Measurements from ENCODE around the gene PLS3.

Gene PLS3

GRCh38 chrX:115652221-115652620 is 91.2 kb downstream of the PLS3 start:
- H3K4me3 ChIP-seq (ENCODE audit: low read depth, low read length): no peak overlapping the region
- TF ChIP-seq CTCF (IDR thresholded peaks at IDR 0.05; ENCODE audit: low read depth, low read length, missing control alignments): no peak
- in situ Hi-C loops (cut with HindIII; ENCODE audit: low sequenced_read_pairs): no loop called here
- no peak for DNase-seq (ENCODE audit: low read depth)

- H3K4me3 ChIP-seq (ENCODE audit: low read depth, low read length): no peak overlapping the region
- TF ChIP-seq CTCF (IDR thresholded peaks at IDR 0.05; ENCODE audit: low read depth, low read length, missing control alignments): no peak
- DNase-seq (ENCODE audit: low read depth): no peak
- in situ Hi-C loops (cut with HindIII; ENCODE audit: low sequenced_read_pairs): no loop called here
Observed at GRCh38 chrX:115665122-115665521, 104.1 kb downstream of the PLS3 start.

- DNase-seq (ENCODE audit: low read depth): peak; percentile 13
- in situ Hi-C loops (cut with HindIII; ENCODE audit: low sequenced_read_pairs): no loop called here
- peak; percentile 45 for TF ChIP-seq CTCF (IDR thresholded peaks at IDR 0.05; ENCODE audit: low read depth, low read length, missing control alignments)
- no peak overlapping the region for H3K4me3 ChIP-seq (ENCODE audit: low read depth, low read length)
Observed at GRCh38 chrX:115679460-115679859, 118.5 kb downstream of the PLS3 start.

- in situ Hi-C loops (cut with HindIII; ENCODE audit: low sequenced_read_pairs): no loop called here
- no peak for TF ChIP-seq CTCF (IDR thresholded peaks at IDR 0.05; ENCODE audit: low read depth, low read length, missing control alignments)
- no peak for DNase-seq (ENCODE audit: low read depth)
- no peak overlapping the region for H3K4me3 ChIP-seq (ENCODE audit: low read depth, low read length)
Observed at GRCh38 chrX:115687595-115687994, 126.6 kb downstream of the PLS3 start.

GRCh38 chrX:115689931-115690330 is 129.0 kb downstream of the PLS3 start:
- no peak overlapping the region for H3K4me3 ChIP-seq (ENCODE audit: low read depth, low read length)
- no peak for DNase-seq (ENCODE audit: low read depth)
- in situ Hi-C loops (cut with HindIII; ENCODE audit: low sequenced_read_pairs): no loop called here
- TF ChIP-seq CTCF (IDR thresholded peaks at IDR 0.05; ENCODE audit: low read depth, low read length, missing control alignments): no peak

- DNase-seq (ENCODE audit: low read depth): peak; percentile 85
- H3K4me3 ChIP-seq (ENCODE audit: low read depth, low read length): no peak overlapping the region
- in situ Hi-C loops (cut with HindIII; ENCODE audit: low sequenced_read_pairs): no loop called here
- TF ChIP-seq CTCF (IDR thresholded peaks at IDR 0.05; ENCODE audit: low read depth, low read length, missing control alignments): peak; percentile 83
Observed at GRCh38 chrX:115690511-115691216, 129.7 kb downstream of the PLS3 start.

Measured in astrocyte of the cerebellum (primary cell).